ENCODE measurements around the gene CTNNA2.

The CTNNA2 gene

DNA sequence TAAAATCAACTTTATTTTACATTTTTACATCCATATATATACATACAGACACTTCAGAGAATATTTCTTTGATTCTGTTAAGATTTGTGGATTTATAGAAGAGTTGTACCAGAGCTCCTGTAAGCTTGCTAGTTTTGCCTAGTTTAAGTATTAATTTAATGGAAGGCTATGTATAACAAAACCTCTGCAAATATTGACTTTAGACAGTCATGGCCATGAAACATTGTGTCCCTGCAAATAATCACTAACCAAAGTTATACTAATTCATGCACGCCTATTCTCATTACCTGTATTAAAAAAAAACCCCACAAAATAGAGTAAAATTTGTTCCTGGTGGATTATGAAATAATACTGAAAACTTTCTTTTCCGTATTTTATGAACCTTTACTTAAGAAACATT is 379.3 kb downstream of the CTNNA2 start:
- no peak overlapping the region for H3K4me3 ChIP-seq (ENCODE audit: low read depth, low read length)

DNA sequence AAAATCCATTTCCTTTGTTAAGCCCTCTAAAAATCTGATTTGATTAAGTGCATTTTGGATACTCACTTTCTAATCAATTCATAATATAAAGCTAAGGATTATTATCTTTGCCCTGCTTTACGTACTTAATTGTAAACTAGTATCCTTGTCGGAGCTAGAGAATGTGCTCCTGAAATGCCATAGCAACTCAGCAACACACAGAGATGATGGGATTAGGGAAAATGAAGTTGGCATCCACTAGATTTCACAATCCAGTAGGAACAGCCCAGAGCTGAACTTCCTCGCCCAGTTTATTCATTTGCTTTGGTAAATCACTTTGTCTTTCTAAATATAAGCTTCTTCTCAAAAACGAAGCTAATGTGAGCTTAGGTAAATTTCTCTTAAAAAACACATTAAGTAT is 386.3 kb downstream of the CTNNA2 start:
- no peak for TF ChIP-seq CTCF (IDR thresholded peaks at IDR 0.05; ENCODE audit: insufficient read depth, low read depth, low read length, missing control alignments)
- no peak for DNase-seq (ENCODE audit: low read depth)
- no peak overlapping the region for H3K4me3 ChIP-seq (ENCODE audit: low read depth, low read length)

More for the DNA sequence above, 379.3 kb downstream of the CTNNA2 start:
- no peak for TF ChIP-seq CTCF (IDR thresholded peaks at IDR 0.05; ENCODE audit: insufficient read depth, low read depth, low read length, missing control alignments)
- no peak for DNase-seq (ENCODE audit: low read depth)

DNA sequence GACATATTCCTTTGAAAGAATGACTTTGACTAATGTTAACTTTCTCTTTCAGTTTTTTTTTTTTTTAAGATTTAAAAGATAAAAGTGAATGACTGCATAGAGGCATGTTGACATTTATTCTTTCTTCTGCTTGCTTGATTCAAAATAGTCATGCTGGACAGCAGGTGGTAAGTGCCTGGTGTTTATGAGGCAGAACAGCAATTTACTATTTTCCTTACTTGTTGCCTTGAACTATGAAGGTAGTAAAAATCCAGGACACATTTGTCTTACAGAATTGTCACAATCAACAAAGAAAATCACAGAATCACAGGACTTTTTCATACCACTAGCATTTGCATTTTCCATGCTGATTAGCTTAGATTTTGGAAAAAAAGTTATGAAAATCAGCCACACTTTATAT is 388.3 kb downstream of the CTNNA2 start:
- DNase-seq (ENCODE audit: low read depth): no peak
- no peak overlapping the region for H3K4me3 ChIP-seq (ENCODE audit: low read depth, low read length)
- no peak for TF ChIP-seq CTCF (IDR thresholded peaks at IDR 0.05; ENCODE audit: insufficient read depth, low read depth, low read length, missing control alignments)

- no peak overlapping the region for H3K4me3 ChIP-seq (ENCODE audit: low read depth, low read length)
- no peak for TF ChIP-seq CTCF (IDR thresholded peaks at IDR 0.05; ENCODE audit: insufficient read depth, low read depth, low read length, missing control alignments)
- no peak for DNase-seq (ENCODE audit: low read depth)
Observed at GRCh38 chr2:79903222-79904000, 390.6 kb downstream of the CTNNA2 start.

DNA sequence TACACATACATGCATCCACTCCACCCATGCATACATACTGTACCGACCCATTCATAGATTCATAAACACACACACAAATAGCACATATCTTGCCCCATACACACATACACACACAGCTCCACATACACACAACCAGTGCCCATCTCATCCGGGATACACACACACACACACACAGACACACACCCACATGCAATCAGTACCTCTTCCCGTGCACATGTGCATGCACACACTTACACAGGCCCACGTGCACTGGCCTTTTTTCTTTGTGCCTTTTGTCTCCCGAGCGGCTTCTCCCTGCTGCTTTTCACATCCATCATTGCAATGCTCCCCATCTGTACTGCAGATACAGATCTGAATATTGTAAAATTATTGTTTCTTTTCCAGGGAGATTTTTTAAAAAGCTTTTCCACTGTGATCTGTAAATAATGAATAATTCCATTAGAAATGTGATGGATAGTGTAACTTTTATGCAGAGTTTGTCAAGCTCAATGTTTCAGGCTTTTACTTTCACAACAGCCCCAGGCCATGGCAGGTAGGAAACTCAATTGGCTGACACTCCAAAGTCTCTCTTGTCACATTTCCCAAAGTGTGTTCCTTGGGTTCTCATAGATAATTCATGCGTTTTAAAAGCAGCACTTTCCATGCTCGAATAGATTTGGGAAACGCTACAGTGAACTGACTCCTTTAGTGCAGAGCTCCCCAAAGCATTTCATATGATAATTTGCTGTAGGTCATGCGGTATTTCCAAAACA is 393.5 kb downstream of the CTNNA2 start:
- H3K4me3 ChIP-seq (ENCODE audit: low read depth, low read length): no peak overlapping the region
- DNase-seq (ENCODE audit: low read depth): no peak
- TF ChIP-seq CTCF (IDR thresholded peaks at IDR 0.05; ENCODE audit: insufficient read depth, low read depth, low read length, missing control alignments): no peak

DNA sequence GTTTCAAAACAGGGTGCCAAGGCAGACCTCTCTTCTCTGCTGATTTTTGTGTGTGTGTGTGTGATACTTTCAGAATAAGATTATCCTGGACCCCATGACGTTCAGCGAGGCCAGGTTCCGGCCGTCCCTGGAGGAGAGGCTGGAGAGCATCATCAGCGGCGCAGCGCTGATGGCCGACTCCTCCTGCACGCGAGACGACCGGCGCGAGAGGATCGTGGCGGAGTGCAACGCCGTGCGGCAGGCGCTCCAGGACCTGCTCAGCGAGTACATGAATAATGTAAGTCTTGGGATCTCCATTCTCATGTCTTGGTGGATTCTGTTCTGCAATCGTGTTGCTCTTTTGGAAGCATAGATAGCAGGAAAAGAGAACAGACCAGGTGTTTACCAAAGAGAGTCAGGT is 396.7 kb downstream of the CTNNA2 start:
- no peak for TF ChIP-seq CTCF (IDR thresholded peaks at IDR 0.05; ENCODE audit: insufficient read depth, low read depth, low read length, missing control alignments)
- no peak for DNase-seq (ENCODE audit: low read depth)
- no peak overlapping the region for H3K4me3 ChIP-seq (ENCODE audit: low read depth, low read length)
